ENCODE results near the gene TRIM17.

Gene TRIM17

DNA sequence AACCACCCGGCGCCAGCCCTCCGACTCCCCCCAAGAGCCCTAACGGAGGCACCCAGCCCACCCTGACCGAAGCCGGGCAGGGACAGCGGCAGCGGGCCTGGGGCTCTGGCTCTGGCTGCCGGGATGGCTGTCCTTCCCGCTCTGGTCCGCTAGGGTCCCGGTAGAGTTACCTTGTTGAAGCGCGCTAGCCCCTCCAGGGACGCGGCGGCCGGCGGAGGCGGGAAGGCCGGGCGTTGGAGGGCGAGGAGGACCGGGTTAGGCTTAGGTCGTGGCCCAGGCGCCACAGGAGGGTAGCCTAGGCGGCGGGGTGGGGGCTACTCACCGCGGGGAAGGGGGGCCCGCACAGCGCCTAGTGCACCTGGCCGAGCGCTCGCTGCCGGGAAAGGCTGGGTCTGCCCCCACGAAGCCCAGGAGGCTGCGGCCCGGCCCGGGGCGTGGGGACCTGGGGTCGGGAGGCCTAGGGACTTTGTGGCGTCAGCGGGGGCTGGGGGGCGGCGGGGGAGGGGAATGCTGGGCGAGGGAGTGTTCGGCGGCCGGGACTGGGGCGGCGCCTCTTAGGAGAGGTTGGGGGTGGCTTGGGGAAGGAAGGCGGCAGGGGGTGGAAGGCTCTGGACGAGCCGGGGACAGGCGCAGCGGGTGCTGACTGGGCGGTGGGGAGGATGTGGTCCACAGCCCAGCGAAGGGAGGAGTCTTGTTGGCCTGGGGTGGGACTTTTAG, at the start of gene TRIM17:
Gene TRIM17 (minus strand): TSS at position 645 of the 717 bp plus-strand sequence. CDS start 1,789 bp downstream, outside the sequence.
- DNase-seq = no peak

- no peak for DNase-seq
Measured at GRCh38 chr1:228465571-228466146, 49.0 kb upstream of the TRIM17 start.

GRCh38 chr1:228465141-228465540, 48.5 kb upstream of the TRIM17 start:
- DNase-seq = no peak

DNA sequence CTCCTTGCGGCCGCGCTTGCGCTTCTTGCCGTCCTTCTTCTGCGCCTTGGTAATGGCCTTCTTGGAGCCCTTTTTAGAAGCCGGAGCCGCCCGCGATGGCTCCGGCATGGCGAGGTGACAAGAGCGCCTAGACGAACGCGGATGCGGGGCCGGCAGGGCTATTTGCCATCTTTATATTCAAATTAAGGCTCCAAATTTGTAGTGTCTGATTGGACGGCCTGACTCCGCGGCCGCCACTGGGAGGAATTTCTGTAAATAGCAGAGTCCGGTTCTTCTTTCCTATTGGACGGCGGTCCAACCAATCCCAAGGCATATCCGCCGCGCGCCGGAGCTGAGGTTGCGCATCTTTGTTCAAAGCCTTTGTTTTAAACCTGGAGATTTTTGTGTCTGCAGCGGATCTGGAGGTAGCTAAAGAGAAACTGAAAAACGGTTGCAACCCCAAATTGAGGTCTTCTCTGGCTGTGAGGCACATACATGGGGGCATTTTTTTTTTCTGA, 47.9 kb upstream of the TRIM17 start:
- no peak for DNase-seq

DNA sequence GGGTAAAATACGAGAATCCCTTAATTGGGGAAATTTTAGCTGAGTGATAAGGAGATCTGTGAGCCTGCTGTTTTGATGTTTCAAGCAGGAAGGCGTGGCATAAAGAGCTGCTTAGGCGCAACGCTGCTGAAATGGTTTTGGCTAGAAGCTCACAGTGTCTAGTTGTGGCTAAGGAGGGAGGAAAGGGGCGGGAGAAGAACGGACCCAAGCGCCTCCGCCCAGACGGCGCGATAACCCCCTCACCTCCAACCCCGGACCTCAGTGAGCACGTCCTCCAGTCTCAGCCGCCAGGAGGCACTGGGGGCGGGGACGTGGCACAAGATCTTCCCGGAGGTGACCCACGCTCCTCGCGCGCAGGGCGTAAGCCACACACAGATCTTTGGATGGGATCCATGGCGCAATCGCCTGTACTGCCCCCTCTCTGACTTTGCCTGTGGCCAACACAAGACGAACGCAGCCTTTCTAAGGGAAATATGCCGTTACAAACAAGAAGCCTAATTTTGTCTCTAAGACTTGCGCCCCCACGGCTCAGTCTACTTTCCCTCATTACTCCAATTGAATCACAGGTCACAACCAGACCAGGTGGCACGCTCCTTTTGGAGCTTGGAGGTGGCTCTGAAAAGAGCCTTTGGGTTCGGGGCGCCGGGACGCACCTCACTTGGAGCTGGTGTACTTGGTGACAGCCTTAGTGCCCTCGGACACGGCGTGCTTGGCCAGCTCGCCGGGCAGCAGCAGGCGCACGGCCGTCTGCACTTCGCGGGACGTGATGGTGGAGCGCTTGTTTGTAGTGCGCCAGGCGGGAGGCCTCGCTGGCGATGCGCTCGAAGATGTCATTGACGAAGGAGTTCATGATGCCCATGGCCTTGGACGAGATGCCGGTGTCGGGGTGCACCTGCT, 47.1 kb upstream of the TRIM17 start:
- no peak for DNase-seq

- DNase-seq = no peak
Measured at GRCh38 chr1:228463009-228463558, 46.4 kb upstream of the TRIM17 start.

DNA sequence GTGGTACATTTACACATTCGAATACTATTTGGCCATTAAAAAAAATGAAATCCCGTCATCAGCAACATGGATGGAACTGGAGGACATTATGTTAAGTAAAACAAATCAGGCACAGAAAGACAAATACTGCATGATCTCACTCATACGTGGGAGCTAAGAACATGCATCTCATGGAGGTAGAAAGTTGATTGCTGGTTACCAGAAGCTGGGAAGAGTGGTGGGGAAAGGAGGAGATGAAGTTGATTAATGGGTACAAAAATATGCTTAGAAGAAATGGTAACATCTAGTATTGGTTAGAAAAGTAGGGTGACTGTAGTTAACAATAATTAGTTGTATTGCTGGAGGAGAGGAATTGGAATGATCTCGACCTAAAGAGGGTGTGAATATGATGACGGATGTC, 45.9 kb upstream of the TRIM17 start:
- DNase-seq = no peak

DNA sequence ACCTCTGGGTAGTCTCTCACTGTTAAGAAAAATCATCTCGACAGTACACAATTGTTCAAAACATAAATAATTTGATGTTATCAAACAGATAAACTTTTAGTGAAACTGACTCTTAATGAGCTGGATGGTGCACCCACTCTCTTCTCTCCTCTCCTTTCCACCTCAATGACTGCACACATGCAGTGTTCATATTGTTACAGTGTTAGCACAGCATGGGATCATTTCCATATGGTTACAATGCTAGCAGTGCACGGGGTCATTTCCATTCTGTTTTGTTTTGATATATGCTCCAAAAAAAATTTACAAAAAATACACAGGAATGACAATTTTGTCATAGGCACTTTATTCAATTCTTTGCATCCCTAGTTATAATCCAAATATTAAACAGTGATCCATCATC, 44.2 kb upstream of the TRIM17 start:
- DNase-seq = no peak

- no peak for DNase-seq
Measured at GRCh38 chr1:228459091-228459993, 42.7 kb upstream of the TRIM17 start.

- no peak for DNase-seq
Measured at GRCh38 chr1:228457396-228458176, 40.9 kb upstream of the TRIM17 start.

- no peak for DNase-seq
Measured at GRCh38 chr1:228457017-228457395, 40.3 kb upstream of the TRIM17 start.

- no peak for DNase-seq
Measured at GRCh38 chr1:228456252-228457016, 39.8 kb upstream of the TRIM17 start.

DNA sequence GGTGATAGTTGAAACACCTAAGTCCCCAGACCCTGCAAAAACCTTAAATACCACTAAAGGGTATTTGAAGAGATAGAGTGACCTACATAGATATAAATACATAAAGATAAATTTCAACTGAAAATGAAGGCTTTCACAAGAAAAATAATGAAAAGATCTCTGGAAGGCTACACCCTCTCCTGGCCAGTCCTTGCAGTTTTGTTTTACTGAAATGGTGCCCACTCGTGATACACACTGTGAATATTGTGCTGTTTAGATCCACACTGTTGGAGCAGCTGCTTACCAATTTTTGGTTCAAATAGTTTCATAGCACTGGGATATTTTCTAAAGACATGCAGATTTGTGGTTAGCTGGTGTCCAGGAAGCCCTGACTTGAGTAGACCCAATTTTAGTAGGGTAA, 39.1 kb upstream of the TRIM17 start:
- DNase-seq = no peak

DNA sequence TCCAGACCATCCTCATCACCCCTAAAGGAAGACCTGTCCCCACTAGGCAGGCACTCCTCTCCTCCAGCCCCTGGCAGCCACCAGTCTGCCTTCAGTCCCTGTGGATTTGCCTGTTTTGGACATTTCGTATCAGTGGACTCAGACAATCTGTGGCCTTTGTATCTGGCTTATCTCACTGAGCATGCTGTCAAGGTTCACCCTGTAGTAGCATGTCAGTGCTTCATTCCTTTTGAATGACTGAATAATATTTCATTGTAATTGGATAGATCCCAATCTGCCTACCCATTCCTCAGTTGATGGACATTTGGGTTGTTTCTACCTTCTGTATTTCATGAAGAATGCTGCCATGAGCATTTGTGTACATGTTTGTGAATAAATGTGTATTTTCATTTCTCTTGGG, 37.6 kb upstream of the TRIM17 start:
- no peak for DNase-seq

- no peak for DNase-seq
Measured at GRCh38 chr1:228453614-228454013, 37.0 kb upstream of the TRIM17 start.

GRCh38 chr1:228453022-228453560, 36.4 kb upstream of the TRIM17 start:
- no peak for DNase-seq

- DNase-seq = no peak
Measured at GRCh38 chr1:228452194-228453021, 35.7 kb upstream of the TRIM17 start.

GRCh38 chr1:228450200-228450599, 33.5 kb upstream of the TRIM17 start:
- no peak for DNase-seq

GRCh38 chr1:228448372-228448771, 31.7 kb upstream of the TRIM17 start:
- no peak for DNase-seq
